ENCODE data around the gene LEKR1. TPM values are rescaled to one million over a fixed set of nuclear protein-coding genes. Genes with fewer than 3 reads are reported as not detected.

Gene LEKR1
- total and polyA plus RNA-seq, 2 donors (not counting 3 experiments of a cell fraction or from before 2014, with no cell fraction given) = 0.07 to 0.64 TPM

DNA sequence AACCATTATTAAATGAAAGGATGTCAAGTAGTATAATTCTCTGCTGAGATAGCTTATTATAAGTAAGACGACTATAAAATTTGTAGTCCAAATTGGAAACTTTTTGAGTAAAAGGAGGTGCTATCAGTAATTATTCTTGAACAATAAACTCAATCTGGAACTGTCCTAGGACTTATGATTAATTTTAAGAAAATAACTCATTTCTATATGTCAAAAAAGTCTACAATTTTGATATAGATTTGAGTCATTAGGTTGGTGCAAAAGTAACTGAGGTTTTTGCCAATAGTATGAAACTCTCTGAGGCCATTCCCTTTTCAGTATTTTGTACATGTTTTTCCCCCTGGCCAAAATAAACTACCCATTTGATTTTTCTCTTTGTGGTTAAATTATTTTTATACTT lies 41.0 kb downstream of the LEKR1 start:
- H2AFZ ChIP-seq (ENCODE audit: low read depth, low read length) = no peak overlapping the region
- no TSS peak for BruUV-seq (replicated peaks)
- no peak overlapping the region for H3K9ac ChIP-seq (replicated peaks; ENCODE audit: extremely low read depth, insufficient read depth, low read length)
- H3K36me3 ChIP-seq (ENCODE audit: control insufficient read depth in 2 of 2, extremely low read depth in 1 of 2, insufficient read depth in 2 of 2, low read length in 2 of 2) = no peaks in the 10 kb centered on the region
- dilution Hi-C loops (cut with MboI; ENCODE audit: extremely low pct_ligation_motif_present, low sequenced_read_pairs) (no loop called here), intact Hi-C loops (cut with micrococcal nuclease) (no loop called here)
- POLR2A ChIA-PET = no interaction called here
- FAIRE-seq (no peak), DNase-seq (ENCODE audit: low read depth, low spot score) (no peak)
- CTCF ChIA-PET = no interaction called here
- H3K9me3 ChIP-seq (replicated peaks; ENCODE audit: control insufficient read depth, insufficient read depth, low read length) = no peaks in the 10 kb centered on the region
- no peaks in the 10 kb centered on the region for H4K20me1 ChIP-seq (replicated peaks; ENCODE audit: control insufficient read depth, extremely low read depth, insufficient read depth, low read length)
- H3K4me3 ChIP-seq (replicated peaks in 1 of 3; ENCODE audit: insufficient read depth in 1 of 3, low read depth in 1 of 3, low read length in 3 of 3) = no peak overlapping the region
- no peak for TF ChIP-seq EZH2 (IDR thresholded peaks at IDR 0.05; ENCODE audit: borderline replicate concordance, low read depth, low read length, severe bottlenecking)
- no peak for TF ChIP-seq POLR2AphosphoS5 (IDR thresholded peaks at IDR 0.05; ENCODE audit: insufficient read depth, low read depth, low read length)
- TF ChIP-seq, protein P1, sequence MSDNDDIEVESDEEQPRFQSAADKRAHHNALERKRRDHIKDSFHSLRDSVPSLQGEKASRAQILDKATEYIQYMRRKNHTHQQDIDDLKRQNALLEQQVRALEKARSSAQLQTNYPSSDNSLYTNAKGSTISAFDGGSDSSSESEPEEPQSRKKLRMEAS (IDR thresholded peaks at IDR 0.05; ENCODE audit: insufficient read depth, insufficient read length) = no peak
- TF ChIP-seq GATA2 (IDR thresholded peaks at IDR 0.05; ENCODE audit: insufficient read depth, insufficient read length, low read depth, low read length) = no peak
- no peak for TF ChIP-seq FOS (IDR thresholded peaks at IDR 0.05; ENCODE audit: borderline replicate concordance, insufficient read depth, low read length)
- TF ChIP-seq JUN (IDR thresholded peaks at IDR 0.05; ENCODE audit: borderline replicate concordance, insufficient read depth, insufficient read length, low read depth) = no peak
- TF ChIP-seq, protein P2, sequence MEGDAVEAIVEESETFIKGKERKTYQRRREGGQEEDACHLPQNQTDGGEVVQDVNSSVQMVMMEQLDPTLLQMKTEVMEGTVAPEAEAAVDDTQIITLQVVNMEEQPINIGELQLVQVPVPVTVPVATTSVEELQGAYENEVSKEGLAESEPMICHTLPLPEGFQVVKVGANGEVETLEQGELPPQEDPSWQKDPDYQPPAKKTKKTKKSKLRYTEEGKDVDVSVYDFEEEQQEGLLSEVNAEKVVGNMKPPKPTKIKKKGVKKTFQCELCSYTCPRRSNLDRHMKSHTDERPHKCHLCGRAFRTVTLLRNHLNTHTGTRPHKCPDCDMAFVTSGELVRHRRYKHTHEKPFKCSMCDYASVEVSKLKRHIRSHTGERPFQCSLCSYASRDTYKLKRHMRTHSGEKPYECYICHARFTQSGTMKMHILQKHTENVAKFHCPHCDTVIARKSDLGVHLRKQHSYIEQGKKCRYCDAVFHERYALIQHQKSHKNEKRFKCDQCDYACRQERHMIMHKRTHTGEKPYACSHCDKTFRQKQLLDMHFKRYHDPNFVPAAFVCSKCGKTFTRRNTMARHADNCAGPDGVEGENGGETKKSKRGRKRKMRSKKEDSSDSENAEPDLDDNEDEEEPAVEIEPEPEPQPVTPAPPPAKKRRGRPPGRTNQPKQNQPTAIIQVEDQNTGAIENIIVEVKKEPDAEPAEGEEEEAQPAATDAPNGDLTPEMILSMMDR (IDR thresholded peaks at IDR 0.05; ENCODE audit: extremely low read depth in 1 of 2, insufficient read depth in 1 of 2, low read depth in 1 of 2, low read length in 2 of 2) = no peak
- no peak for TF ChIP-seq MYC (IDR thresholded peaks at IDR 0.05; ENCODE audit: low read depth, low read length)
- no peak for TF ChIP-seq POLR2A (IDR thresholded peaks at IDR 0.05; ENCODE audit: low read depth, low read length)
- H3K27ac ChIP-seq (ENCODE audit: insufficient read depth, low read depth, low read length) = no peak overlapping the region
- no peaks in the 10 kb centered on the region for H3K4me1 ChIP-seq (ENCODE audit: control insufficient read depth, extremely low read depth, insufficient read depth, low read length)
- H3K79me2 ChIP-seq (ENCODE audit: control insufficient read depth, insufficient read depth, low read length) = no peaks in the 10 kb centered on the region
- no peaks in the 10 kb centered on the region for H3K9me1 ChIP-seq (replicated peaks; ENCODE audit: control insufficient read depth, extremely low read depth, insufficient read depth, low read length)
- H3K27me3 ChIP-seq (ENCODE audit: control insufficient read depth in 2 of 2, insufficient read depth in 2 of 2, low read length in 2 of 2) = no peaks in the 10 kb centered on the region
- no peak overlapping the region for H3K4me2 ChIP-seq (ENCODE audit: insufficient read depth, low read length)

All from endothelial cell of umbilical vein (primary cell).